Medulla oblongata (tissue), 1 donor: ENCODE data around the gene TACC2.

Experiments
- DNase-seq: peaks from one replicate; pipeline ENCODE4 v3.0.0-alpha.2; 2015; ENCODE audit errors: extremely low spot score

The TACC2 gene

DNA sequence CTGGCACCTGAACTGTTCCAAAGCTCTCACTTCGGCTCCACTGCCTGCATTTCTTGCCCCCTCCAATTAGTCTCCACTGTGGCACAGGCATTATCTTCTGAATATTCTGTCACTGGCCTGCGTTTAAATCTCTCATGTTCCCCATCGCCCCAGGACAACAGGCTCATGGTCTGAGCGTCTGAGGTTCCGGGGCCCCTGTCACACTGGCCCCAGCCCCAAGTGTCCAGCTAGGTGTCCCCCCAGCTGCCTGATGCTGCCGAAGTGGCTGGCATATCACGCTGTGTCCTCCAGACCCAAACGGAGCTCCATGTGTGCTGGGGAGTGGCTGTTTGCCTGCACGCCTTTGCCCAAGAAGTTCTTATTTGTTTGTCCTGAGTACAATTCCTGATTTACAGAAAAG lies 135.4 kb downstream of the TACC2 start:
- DNase-seq = no peak

GRCh38 chr10:122124808-122125207 lies 135.8 kb downstream of the TACC2 start:
- DNase-seq = no peak

DNA sequence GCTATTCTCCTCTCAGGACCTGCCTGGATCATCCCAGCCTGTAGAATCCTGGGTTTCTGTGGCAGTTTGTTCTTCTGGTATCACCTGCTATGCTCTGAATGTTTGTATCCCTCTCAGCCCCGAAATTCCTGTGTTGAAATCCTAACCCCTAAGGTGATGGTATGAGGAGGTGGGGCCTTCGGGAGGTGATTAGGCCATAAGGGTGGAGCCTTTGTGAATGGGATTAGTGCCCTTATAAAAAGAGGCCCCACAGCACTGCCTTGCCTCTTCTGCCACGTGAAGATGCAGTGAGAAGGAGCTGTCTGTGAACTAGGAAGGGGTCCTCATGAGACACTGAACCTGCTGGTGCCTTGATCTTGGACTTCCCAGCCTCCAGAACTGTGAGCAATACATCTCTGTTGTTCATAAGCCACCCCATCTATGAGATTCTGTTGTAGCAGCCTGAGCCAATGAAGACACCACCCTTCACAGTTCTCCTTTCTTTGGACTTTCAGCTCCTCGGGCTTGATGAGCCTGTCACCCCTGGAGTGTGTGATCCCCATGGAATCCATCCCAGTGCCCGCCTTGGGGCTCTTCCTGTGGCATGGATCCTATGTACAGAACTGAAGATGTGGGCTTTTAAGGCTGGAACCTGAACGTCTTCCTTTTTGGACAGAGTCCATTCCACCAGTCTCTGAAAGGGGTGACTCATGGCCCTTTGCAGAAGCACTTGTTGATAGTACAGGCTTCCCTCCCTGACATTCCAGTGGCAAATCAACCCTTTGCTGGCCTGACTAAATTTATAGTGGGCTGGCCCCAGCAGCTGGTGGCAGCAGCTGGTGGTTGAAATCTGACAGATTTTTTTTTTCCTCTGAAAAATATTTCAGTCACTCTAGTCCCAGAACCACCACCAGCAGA lies 138.0 kb downstream of the TACC2 start:
- DNase-seq = no peak

DNA sequence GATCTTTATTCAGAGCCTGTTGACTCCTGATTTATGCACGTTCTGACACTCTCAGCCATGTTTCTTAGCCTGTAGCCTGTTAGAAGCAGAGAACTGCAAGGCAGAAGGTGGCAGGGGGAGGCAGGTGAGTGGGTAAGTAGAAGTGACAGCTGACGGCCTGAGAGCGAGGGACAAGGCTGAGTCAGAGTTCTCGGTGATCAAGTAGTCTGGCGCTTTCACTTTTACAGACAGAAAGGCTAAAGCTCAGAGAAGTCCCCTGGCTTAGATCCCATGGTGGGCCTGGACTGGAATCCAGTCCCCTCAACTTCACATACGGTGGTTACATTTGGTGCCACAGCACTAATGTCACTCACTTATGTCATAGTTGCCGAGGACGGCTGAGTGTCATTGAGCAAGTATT lies 139.0 kb downstream of the TACC2 start:
- DNase-seq = no peak

- no peak for DNase-seq
Observed at GRCh38 chr10:122128357-122128756, 139.4 kb downstream of the TACC2 start.

DNA sequence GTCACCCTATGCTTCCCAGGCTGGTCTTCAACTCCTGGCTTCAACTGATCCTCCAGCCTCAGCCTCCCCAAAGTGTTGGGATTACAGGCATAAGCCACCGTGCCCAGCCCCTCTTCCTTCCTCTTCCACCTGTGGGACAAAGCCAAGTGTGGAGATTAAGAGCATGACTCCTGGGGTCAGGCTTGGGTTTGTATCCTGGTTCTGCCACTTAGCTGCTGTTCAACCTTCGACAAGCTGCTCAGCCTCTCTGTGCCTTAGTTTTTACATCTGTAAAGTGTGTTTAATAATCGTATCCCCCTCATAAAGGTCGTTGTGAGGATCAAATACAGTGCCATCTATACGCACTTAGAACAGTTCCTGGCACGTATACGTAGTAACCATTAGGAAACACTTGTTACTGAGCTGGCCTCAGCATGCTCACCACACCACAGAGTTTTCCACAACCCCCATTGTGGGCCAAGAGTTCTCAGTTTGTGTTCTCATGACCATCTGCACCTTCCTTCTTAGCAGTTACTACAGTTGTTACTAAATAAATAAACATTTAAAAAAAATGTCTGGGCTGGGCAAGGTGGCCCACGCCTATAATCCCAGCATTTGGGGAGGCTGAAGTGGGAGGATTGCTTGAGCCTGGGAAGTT lies 141.6 kb downstream of the TACC2 start:
- DNase-seq = no peak

DNA sequence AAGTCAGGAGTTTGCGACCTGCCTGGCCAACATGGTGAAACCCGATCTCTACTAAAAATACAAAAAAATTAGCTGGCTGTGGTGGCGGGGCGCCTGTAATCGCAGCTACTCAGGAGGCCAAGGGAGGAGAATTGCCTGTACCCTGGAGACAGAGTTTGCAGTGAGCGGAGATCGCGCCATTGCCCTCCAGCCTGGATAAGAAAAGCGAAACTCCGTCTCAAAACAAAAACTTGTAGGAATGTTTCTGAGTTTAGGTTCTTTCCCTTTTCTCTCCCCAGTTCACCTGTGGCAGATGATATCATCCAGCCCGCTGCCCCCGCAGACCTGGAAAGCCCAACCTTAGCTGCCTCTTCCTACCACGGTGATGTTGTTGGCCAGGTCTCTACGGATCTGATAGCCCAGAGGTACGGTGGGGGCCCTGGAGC lies 143.4 kb downstream of the TACC2 start:
- DNase-seq = no peak

DNA sequence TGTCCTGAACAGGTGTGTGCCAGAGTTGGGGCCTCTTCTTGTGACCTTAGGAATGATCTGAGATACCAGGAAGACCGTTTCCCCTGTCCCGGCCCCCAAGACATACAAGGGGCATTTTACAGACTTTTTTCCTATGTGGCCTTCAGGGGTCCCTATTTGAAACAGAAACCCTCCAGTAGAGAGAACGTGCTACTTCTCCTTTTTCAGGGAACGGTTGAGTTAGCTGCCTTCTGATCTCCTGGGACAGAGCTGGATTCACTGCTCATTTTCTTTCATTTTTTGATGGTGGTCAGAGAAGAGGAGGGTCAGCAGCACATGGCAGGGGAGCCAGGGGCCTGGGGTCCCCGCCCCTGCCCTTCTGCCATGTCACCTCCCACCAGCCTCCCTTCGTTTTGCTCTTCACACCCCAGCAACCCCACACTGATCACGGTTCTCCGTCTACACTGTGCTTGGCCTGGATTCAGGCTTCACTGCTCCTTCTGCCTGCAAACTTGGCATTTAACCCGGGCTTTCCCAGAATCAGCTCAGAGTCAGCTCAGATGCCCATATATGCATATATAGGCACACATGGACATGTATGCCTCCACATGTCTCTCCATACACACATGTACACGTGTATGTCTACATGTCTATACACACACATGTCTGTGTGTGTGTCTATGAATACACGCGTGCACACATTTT lies 144.1 kb downstream of the TACC2 start:
- DNase-seq = no peak

GRCh38 chr10:122135251-122136025 lies 146.5 kb downstream of the TACC2 start:
- no peak for DNase-seq

DNA sequence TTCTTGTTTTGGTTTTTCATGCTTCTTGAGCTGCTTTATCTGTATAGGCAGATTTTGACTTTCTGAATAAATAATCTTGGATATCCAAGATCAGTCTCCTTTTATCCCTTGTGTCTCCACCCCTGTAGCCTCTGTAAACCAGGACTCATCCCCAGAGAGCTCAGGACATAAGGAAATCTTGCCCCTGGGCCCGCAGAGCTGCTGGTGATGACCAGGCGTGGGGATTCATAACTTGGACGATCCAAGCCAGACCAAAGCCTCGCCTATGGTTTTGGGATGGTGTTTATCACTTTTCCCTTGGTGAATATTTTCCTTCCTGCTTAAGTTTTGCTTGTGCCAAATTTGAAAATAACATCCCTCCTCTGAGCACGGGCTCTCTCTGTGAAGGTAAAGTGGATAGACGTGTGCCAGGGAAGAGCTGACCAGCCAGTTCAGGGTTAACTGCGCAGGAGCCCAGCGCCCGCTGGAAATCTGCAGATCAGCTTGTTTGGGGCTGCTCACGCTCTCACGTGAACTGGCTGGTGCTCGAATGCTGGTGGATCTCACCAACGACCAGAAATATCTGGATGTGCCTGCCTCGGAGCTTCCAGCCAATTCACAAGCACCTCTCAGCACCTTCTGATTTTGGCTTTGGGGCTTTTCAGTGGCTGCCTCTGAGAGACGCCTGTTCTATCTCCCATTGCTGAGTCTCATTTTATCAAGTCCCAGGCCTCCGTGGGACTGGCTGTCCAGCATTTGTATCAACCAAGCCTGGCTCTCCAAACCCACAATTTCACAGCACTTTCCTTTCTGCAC lies 150.1 kb downstream of the TACC2 start:
- no peak for DNase-seq

- no peak for DNase-seq
Observed at GRCh38 chr10:122139627-122140170, 150.7 kb downstream of the TACC2 start.

DNA sequence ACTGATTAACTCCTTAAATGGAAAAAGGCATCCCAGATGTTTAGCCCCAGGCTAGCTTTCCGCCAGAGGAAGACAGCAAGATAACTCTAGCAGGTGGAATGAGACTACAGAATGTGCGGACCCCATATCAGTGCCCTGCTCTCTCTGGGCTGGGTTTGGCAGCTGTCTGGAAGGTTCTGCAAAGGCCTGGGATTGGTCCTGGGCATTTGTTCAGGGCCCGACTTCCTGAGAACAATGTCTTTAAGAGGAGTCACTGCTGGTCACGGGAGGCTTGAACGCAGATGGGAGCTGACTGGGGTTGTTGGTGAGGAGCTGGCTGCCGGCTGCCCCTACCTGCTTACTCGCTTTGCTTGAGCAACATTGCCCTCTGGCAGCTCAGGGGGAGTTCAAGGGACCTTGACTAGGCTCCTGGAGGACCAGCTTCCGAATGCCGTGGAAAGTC lies 151.5 kb downstream of the TACC2 start:
- DNase-seq = no peak

- no peak for DNase-seq
Observed at GRCh38 chr10:122140941-122141623, 152.1 kb downstream of the TACC2 start.

- no peak for DNase-seq
Observed at GRCh38 chr10:122141821-122142640, 153.1 kb downstream of the TACC2 start.

DNA sequence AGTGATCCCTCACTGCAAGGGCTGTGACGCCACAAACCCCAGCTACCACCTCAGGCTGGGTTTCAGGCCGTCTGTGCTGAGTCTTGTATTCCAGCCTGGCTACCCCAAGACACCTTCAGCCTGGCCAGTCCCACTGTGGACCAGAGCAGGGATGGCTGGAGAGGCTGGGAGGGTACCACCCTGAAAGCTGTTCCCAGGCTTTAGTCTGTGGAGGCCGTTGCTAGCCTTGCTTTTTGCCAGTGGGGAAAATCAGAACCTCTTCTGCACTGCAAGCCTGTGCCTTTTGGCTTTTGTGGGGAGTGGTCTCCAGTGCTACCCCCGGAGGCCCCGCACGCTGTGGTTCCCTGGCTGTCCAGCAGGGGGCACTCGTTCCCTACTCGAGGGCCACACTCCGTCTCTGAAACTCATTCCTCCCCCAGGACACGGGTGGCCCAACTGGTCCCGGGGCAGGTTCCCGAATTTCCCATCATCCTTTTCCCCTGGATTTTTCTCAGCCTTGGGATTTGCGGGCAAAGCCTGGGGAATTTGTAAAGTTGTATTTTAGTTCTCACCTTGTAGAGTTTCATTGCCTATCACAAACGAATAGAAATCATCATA lies 153.8 kb downstream of the TACC2 start:
- DNase-seq = peak; percentile 56

GRCh38 chr10:122143238-122143841 lies 154.4 kb downstream of the TACC2 start:
- DNase-seq = peak; percentile 57

- no peak for DNase-seq
Observed at GRCh38 chr10:122144199-122144598, 155.2 kb downstream of the TACC2 start.

- DNase-seq = no peak
Observed at GRCh38 chr10:122145113-122145512, 156.2 kb downstream of the TACC2 start.
